ENCODE results near the gene PMP22.

The PMP22 gene

DNA sequence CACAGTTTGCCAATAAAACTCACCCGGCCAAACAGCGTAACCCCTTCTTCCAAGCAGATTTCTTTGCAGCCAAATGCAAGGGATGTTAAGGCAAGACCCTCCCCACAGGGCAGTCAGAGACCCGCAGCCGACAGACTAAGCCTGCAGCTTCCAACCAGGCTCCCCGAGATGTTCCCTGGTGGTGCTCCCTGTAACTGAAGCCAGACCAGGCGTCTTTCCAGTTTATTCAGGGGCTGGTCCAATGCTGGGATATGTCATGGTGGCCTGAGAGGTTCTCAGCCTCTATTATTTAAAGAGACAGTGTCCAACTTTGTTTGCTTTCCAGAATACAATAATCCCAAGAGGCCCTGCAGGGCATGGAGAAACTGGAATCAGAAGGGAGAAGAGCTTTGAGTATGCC, at the start of gene PMP22:
Gene PMP22, minus strand, starts transcription at position 196 of the 400 bp plus-strand sequence. CDS start 4,599 bp downstream, outside the sequence.
- no peak for DNase-seq (ENCODE audit: low read depth in 2 of 2, low spot score in 1 of 2)

DNA sequence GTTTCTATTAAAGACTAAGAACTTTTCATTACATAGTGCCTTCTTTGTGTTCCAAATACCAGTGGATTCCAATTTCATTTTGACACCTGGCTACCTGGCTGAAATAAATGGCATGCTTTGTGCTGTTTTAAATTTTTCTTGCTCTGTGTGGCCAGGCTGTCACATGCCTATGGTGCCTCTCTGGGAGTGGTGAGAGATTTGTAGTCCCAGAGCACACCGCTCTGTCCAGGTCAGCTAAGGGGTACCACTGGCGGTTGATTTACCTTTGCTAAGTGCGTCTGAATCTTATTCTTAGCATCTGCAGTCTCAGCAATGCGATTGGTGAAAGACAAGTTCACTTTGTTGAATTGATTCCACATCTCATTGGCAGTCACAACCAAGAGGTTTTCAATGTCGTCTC, 46.9 kb upstream of the PMP22 start:
- DNase-seq (ENCODE audit: low read depth in 2 of 2, low spot score in 1 of 2), result no peak

DNA sequence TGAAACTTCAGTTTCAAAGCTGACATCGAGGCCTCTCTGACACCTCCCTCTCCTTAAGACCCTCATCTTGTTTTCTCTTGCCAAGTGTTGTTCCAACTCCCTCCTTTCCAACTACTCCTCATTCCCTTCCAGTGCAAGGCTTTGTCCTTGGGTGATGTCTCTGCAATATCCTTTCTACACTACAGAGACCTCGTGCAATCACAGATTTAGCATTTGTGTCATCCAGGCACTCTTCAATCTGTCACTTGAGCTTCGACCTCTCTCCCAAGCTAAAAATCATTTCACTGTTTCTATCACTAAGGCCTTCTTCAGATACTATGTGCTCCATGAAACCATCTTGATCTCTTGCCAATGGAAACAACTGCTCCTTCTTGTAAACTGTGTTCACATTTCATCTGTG, 44.7 kb upstream of the PMP22 start:
- DNase-seq (ENCODE audit: low read depth in 2 of 2, low spot score in 1 of 2), result no peak

DNA sequence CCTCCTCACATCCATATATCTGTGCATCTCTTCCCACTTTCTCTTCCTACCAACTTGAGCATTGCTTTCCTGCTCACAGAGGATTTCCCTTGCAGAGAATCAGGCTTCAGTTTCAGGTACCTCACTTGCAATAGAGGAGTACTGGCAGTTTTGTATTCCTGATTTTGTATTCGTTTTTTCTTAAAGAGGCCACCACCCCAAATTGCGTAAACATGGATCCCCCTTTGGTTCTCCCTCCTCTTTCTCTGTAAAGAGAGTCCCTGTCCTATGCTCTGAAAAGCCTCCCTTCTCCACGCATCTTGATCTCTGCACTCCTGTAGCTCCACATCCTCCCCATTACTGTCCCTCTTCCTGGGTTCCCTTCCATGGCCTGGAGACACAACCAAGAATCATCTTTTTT, 44.1 kb upstream of the PMP22 start:
- DNase-seq (ENCODE audit: low read depth in 2 of 2, low spot score in 1 of 2), result no peak

DNA sequence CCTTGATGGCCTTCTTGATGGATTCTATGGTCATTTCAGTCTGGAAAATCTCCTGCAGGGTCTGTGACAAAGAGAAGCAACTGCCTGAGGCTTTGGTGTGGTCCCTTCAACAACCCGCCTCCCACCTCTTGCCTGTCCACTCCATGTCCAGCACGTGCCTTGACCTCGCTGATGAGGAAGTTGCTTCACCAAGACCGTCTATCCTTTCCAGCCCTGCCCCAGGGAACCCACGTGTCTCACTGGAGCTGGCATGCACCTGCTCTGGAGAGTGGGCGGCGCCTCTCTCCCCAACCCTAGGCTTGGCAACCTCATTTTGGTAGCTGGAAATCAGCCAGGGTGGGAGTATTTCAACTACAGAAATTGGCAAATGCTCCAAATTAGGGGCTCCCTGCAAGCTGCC, 43.6 kb upstream of the PMP22 start:
- no peak for DNase-seq (ENCODE audit: low read depth in 2 of 2, low spot score in 1 of 2)

DNA sequence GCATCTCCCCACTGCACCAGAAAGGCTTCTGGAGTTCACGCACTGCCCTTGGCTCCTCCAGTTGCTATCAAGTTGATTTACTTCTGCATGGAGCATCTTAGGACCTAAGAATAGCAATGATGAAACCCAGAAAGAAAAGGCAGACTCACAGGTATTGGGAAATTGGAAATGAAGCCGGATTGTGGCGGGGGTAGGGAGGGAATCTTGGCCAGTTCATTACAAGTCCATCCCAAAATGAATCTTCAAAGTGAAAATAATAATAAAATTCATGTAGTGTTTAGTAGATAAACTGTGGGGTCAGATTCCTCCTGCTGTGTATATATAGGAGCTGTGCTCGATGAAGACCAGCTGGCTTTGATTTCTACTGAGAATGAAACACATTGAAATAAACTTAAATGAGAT, 42.6 kb upstream of the PMP22 start:
- no peak for DNase-seq (ENCODE audit: low read depth in 2 of 2, low spot score in 1 of 2)

DNA sequence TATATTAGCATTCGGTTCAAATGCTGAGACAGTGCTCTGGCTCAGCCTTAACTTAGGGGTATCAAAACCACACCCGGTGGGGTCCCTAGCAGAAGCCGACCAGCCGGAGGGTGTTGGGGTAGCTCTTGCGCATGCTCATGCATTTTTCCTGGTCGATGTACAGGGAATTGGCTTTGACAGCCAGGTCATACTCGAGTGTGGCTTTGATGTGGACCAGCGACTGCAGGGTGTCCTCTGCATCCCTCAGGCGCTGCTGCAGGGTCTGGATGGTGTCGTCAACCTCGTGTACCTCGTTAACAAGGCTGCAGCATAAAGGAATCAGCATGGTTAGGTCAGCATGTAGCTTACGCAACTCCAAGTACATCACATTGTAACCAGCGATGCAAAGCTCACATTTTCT, 38.7 kb upstream of the PMP22 start:
- DNase-seq (ENCODE audit: low read depth in 2 of 2, low spot score in 1 of 2), result no peak

DNA sequence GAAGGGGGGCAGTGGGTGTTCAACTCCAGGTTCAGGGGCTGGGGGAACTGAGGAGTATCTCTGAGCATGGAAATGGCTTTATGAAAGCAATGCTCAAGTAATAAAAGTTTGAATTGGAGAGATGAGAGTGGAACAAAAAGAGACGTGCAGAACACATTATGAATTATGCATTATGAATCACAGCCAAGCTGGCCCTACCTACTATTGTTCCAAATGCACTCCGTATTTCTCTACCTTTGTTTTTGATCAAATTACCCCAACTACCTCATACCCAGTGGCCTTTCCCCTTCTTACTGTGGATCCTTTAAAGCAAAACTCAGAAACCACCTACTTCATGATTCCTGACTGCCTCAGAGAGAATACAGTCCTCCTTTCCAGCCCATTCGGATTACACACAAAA, 38.1 kb upstream of the PMP22 start:
- no peak for DNase-seq (ENCODE audit: low read depth in 2 of 2, low spot score in 1 of 2)

DNA sequence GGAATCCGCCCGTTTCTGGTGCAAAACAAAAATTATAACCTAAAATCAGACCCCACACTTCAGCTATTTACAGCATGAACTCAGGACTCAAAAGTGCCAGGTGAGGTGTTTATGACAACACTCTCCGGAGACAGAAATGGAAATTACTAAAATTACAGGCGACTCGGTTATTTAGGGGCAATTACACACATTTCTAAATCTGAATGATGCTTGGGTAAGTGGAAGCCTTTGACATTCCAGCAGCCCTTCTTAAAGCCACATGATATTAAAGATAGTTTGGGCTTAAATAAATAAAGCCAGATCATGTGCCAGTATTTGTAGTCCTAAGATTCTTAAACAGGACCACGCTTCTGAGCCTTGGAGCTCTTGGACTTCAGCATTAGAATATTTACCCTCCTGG, 36.7 kb upstream of the PMP22 start:
- DNase-seq (ENCODE audit: low read depth in 2 of 2, low spot score in 1 of 2), result no peak

DNA sequence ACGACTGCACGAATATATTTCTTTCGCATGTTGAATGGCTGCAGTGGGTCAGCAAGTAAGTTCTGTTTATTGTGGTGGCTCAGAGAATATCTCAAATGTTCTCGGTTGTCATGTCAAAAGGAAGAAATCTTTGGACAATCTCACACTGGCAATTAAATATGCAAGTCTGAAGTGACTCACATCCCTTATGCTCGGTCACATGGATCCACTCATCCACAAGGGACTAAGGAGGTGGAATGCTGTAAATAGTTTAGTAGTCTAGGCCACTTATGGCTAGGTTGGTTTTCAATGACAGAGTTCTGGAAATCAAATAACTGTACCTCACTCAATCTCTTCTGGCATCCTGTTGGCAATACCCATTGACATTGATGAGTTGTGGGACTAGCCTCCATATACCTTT, 33.0 kb upstream of the PMP22 start:
- no peak for DNase-seq (ENCODE audit: low read depth in 2 of 2, low spot score in 1 of 2)

DNA sequence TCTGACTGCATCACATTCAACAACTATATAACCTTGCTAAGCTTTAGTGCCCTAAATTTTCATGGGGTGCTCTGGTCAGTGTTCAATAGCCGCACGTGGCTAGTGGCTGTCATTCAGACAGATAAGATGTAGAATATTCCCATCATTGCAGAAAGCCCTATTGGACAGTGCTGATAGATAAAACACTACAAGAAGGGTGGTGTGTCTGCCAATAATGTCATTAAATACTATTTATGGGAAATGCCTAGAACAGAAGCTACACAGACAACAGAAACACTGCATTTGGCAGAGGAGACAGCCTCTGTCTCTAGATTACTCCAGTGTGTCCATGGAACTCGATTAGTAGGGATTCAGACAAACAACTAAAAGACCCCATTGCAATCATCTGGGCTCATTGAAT, 28.4 kb upstream of the PMP22 start:
- DNase-seq (ENCODE audit: low read depth in 2 of 2, low spot score in 1 of 2), result no peak

DNA sequence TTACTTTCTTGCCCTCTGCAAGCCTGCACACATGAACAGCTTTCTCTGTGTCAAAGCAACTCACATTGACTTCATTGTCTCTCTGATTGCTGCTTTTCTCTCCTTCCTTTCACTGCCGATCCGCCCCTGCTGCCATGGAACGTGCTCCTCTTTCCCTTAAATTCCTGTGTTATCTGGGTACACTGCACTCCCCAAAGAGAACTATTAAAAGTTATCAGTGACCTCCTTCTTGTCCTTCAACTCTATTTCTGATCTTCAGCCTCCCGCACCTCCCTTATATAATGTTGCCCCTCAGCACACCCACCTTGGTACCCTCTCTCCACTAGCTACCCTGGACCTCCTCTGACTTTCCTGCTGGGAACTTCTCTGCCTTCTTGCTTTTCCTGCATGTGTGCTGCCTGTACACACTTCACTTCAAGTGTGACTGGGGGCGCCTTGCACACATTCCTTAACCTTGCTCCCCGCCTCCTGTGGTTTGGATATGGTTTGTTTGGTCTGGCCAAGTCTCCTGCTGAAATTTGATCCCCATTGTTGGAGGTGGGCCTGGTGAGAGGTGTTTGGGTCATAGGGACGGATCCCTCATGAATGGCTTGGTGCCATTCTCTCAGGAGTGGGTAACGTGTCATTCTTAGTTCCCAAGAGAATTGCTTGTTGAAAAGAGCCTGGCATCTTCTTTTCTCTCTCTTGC, 26.7 kb upstream of the PMP22 start:
- no peak for DNase-seq (ENCODE audit: low read depth in 2 of 2, low spot score in 1 of 2)

DNA sequence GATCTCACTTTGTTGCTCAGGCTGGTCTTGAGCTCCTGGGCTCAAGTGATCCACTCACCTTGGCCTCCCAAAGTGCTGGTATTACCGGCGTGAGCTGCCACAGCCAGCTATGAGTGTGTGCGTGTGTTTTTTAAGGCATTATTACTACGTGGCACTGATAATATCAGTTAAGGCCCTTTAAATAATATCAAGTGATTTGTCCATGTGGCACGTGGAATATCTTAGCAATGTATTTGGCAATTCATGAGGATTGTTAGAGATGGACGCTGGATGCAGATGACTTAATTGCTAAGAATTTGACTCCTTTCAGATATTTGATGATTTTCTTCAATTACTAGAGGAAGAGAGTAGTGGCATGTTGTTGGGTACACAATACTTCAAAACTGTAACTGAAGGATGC, 25.5 kb upstream of the PMP22 start:
- no peak for DNase-seq (ENCODE audit: low read depth in 2 of 2, low spot score in 1 of 2)

DNA sequence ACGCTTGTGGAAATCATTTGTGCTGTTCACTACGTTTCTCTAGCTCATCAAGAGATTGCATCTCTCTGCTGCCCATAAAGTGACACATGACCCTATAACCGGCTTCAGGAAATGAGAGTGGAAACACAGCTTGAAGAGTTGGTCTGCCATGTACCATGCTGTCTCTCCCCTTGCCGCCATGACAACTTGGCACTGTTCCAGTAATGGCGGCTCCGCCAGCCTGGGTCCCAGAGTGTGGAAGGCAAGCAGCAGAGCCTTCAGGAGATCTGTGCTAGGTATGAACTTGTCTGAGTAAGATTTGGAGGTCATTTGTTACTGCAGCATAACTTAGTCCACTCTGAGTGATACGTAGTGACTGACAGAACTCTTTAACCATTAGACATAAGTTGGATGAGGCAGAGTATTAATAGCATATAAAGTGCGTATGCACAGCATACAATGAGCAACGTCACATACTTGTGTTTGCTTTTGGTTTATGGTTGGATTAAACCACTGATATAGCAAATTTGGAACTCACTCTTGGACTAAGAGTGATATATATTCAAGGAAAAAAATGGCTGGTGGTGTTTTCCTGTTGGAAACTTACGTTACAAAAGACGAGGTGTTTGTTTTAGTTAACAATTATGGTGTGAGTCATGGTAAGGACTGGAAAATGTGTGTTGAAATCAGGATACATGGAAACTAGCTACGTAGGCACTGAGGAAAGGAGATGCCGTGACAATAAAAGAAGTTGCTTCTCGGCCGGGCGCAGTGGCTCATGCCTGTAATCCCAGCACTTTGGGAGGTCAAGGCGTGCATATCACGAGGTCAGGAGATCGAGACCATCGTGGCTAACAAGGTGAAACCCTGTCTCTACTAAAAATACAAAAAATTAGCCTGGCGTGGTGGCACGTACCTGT, 24.4 kb upstream of the PMP22 start:
- no peak for DNase-seq (ENCODE audit: low read depth in 2 of 2, low spot score in 1 of 2)

DNA sequence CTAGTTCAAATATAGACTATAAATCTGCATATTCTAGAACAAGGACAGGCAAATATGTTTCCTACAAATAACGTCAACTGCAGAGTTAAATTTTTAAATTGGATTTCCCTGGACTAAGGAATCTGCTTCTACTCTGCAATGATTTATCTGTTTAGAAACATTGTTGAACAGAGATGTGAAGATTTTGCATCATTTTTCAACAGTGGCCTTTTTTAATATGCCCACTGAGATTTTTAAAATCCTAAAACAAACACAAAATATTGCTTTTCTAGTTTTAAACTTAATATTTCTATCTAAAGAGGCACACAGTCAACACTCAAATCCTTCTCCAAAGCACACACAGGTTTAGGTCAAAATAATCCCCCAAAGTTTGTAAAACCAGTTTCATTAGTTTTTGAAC, 23.7 kb upstream of the PMP22 start:
- DNase-seq (ENCODE audit: low read depth in 2 of 2, low spot score in 1 of 2), result no peak

DNA sequence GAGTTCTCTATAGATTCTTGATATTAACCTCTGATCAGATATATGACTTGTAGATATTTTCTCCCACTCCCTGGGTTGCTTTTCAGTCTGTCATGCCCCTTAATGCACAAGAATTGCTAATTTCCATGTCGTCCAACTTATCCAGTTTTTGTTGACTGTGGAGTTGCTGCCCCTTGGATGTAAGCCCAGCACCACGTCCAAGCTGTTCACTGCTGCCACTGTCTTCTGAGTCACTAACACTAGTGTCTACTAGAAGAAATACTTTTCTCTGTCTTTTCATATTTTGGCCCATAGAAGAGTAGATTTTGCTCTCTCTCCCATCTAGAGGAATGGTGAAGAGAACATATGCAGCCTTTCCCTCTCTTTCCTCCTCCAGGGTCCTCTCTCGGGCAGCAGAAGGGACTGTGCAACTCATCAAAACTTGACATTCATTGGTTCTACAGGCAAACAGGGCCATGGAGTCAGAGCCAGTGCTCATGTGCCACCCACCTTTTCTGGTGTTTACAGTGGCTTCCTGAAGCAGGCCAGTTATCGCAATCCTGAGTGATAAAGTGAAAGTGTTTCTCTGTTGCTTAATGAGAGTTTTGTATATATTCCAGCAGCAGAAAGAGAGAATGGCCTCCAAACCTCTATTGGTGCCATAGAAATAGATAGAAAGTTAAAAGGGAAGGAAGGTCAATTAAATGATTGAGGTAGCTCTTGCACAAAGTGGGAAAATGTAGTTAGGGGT, 22.6 kb upstream of the PMP22 start:
- DNase-seq (ENCODE audit: low read depth in 2 of 2, low spot score in 1 of 2), result no peak

DNA sequence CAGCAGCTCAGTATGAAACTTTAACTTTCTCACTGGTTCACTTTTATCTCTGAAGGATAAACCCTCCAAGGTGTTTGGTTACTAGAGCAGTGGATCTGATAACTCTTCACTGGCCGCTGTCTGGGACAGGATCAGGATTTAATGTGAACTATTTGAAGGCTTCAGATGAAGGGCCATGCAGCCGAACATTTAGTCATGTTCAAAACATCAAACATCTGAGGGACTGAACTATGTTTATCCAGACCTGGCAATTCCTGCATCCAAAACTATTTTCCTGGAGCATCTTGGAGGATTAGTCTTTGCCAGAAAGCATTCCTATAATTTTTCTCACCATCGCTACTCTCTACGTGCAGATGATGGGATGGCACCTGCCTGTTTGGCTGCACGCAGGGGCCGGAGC, 20.3 kb upstream of the PMP22 start:
- no peak for DNase-seq (ENCODE audit: low read depth in 2 of 2, low spot score in 1 of 2)

DNA sequence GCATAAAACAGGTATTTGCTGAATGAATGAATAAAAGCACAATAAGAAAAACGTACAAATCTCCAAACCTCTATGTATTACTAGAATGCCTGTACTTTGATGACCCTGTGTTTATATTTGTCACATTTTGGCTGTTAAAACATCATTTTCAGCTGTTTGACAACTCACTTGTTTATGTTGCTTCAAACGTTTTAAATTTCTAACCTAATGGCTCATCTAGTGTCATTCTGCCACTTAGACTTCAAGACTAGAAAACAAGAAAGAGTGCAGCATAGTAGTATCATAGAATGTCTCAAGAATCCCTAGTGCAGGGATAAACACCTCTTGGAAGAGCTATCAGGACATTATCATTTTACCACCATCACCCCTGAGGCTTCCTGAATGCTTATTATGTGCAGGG, 19.4 kb upstream of the PMP22 start:
- no peak for DNase-seq (ENCODE audit: low read depth in 2 of 2, low spot score in 1 of 2)

DNA sequence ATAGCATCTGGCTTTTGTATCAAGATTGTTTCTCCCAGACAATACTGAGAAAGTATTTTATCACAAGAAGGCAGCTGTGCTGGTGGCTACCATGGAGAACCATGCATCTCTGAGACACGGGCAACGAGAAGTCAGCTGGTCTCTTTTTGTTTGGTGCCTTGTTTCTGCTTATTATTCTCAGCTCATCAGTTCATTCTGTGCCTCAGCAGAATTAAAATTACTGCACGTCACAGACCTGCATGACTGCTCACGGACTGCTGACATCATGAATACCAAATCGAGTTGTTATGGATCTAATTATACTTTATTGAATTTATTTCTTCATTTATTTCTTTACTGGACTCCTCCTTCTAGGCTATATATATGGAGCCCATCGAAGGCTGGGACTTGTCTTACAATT, 19.0 kb upstream of the PMP22 start:
- DNase-seq (ENCODE audit: low read depth in 2 of 2, low spot score in 1 of 2), result no peak

DNA sequence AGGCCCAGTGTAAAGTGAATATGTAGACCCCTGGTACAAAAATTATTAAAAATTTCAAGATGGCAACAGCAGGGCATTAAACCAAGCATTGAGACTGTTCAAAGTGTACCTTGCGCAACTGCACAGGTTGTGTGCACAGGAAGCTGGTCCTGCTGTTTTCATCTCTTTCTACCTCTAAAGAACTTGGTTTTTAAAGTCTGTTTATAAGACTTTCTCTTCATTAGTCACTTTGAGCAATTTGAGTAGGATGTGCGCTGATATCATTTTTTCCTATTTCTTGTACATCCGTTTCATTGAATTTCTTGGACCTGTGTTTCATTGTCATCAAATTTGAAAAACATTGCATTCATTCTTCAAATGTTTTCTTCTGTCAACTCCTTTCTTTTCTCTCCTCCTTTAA, 16.8 kb upstream of the PMP22 start:
- DNase-seq (ENCODE audit: low read depth in 2 of 2, low spot score in 1 of 2), result no peak

DNA sequence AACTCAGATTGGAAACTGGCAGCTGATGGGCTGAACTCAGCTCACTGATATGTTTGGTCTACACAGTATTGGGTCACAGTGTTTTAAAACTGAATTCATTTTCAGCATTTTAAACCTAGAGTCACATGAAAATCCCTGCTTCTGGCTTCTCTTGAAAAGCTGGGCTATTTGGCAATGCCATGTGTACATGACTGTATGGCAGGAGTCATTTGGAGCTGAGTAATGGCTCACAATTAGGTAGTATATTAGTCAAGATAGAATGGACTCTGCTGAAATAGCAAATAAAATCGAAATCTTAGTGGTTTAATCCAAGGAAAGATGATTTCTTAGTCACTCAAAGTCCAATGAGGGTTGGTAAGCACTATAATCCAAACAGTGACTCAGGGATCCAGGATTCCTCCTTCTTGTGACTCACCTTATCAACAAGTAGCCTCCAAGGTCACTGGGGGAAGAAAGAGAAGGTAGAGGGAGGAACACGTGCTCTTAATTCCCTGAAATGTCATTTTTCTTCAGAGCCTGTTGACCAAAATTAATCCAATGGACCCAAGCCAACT, 13.9 kb upstream of the PMP22 start:
- no peak for DNase-seq (ENCODE audit: low read depth in 2 of 2, low spot score in 1 of 2)

DNA sequence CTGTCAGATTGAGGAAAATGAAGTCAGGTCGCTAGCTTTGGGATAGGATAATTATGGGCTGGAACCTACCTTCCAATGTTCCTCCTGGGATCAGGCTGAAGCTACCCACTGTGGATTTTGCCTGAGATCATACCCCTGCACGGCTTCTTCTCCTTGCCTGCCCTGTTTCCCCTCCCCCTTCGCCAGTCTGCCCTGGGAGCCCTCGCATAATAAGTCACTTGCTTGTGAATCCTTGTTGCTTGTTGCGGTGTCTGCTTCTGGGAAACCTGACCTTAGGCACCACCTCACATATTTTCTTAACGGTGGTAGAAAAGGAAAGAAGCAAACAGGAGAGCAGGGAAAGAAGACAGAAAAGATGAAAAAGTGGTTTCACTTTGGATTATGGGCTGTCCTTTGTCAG, 13.3 kb upstream of the PMP22 start:
- DNase-seq (ENCODE audit: low read depth in 2 of 2, low spot score in 1 of 2), result no peak
